Hepatocyte (in vitro differentiated cells): Measurements from ENCODE around the gene TTC28. TPM values are rescaled to one million over a fixed set of nuclear protein-coding genes. Genes with fewer than 3 reads are reported as not detected.

Experiments used
- DNase-seq: peaks from one replicate; pipeline ENCODE4 v3.0.0-alpha.2; 2016; ENCODE audit warnings: low spot score
- H2AFZ ChIP-seq: fragments of 200-600 bp; sonication (generic); 2 replicates; pipeline ENCODE4 v1.6.0; 2016; ENCODE audit warnings: antibody characterized with exemption, mild to moderate bottlenecking
- H3K27ac ChIP-seq: fragments of 200-600 bp; sonication (generic); 2 replicates; pipeline ENCODE4 v1.5.1; 2016; ENCODE audit warnings: mild to moderate bottlenecking
- H3K27me3 ChIP-seq: fragments of 200-600 bp; sonication (generic); 2 replicates; pipeline ENCODE4 v1.6.1; 2016
- H3K36me3 ChIP-seq: fragments of 200-600 bp; sonication (generic); replicated peaks from 2 replicates; pipeline ENCODE4 v1.5.1; 2016; ENCODE audit warnings: low read depth; ENCODE audit not compliant: insufficient read depth
- H3K4me1 ChIP-seq: fragments of 200-600 bp; sonication (generic); 2 replicates; pipeline ENCODE4 v1.5.1; 2016; ENCODE audit warnings: mild to moderate bottlenecking, moderate library complexity; ENCODE audit not compliant: insufficient read depth
- H3K4me2 ChIP-seq: fragments of 200-600 bp; sonication (generic); 2 replicates; pipeline ENCODE4 v1.6.0; 2016
- H3K4me3 ChIP-seq: fragments of 200-600 bp; sonication (generic); 2 replicates; pipeline ENCODE4 v1.5.1; 2016; ENCODE audit warnings: mild to moderate bottlenecking
- H3K79me2 ChIP-seq: fragments of 200-600 bp; sonication (generic); 2 replicates; pipeline ENCODE4 v1.6.0; 2017; ENCODE audit warnings: mild to moderate bottlenecking
- H3K9me2 ChIP-seq: fragments of 200-600 bp; sonication (generic); replicated peaks from 2 replicates; pipeline ENCODE4 v1.6.0; 2017; ENCODE audit warnings: mild to moderate bottlenecking; ENCODE audit not compliant: insufficient read depth
- H3K9me3 ChIP-seq: fragments of 200-600 bp; sonication (generic); 2 replicates; pipeline ENCODE4 v1.5.1; 2016; ENCODE audit warnings: low read depth, mild to moderate bottlenecking
- H4K20me1 ChIP-seq: fragments of 200-600 bp; sonication (generic); 2 replicates; pipeline ENCODE4 v1.6.0; 2016; ENCODE audit warnings: mild to moderate bottlenecking; ENCODE audit not compliant: insufficient read depth, poor library complexity, severe bottlenecking
- CTCF ChIP-seq: fragments of 200-600 bp; sonication (generic); IDR thresholded peaks from 2 replicates; pipeline ENCODE4 v1.5.1; 2016; ENCODE audit warnings: antibody characterized with exemption, mild to moderate bottlenecking; ENCODE audit not compliant: poor library complexity
- EZH2 ChIP-seq: fragments of 200-600 bp; sonication (generic); IDR thresholded peaks from 2 replicates; pipeline ENCODE4 v1.6.1; 2016; ENCODE audit warnings: antibody characterized with exemption, mild to moderate bottlenecking, borderline replicate concordance
- EZH2phosphoT487 ChIP-seq: fragments of 200-600 bp; sonication (generic); IDR thresholded peaks from one replicate; pipeline ENCODE4 v1.6.1; 2018; ENCODE audit warnings: antibody characterized with exemption, mild to moderate bottlenecking, low read depth, moderate library complexity; ENCODE audit not compliant: unreplicated experiment, severe bottlenecking
- WGBS: methylation state at CpG from one replicate; pipeline ENCODE4 v1.1.6; 2016; ENCODE audit warnings: low lambda C conversion rate; ENCODE audit errors: missing lambda C conversion rate; 5-methylcytosine and 5-hydroxymethylcytosine counted together
- polyA plus RNA-seq: library from polyadenylated mRNA; unstranded; fragments of >200 nt; fragmentation: Nextera tagmentation; extraction: Ambion mirVana; gene quantifications from 2 replicates; pipeline ENCODE4 v1.2.1, GENCODE V29; 2016
- total RNA-seq: library from RNA; depleted of rRNA; stranded (reverse); fragments of >200 nt; gene quantifications from 2 replicates; pipeline ENCODE4 v1.2.3, GENCODE V29; 2014

Gene TTC28
- total and polyA plus RNA-seq, 2 experiments from 2014 or later, result 14.7 to 30.4 TPM

GRCh38 chr22:28154861-28155260 lies 524.8 kb downstream of the TTC28 start:
- H3K36me3 ChIP-seq, result no peaks in the 10 kb centered on the region
- WGBS, result 81% methylated on average over 2 of the region's 2 CpGs

GRCh38 chr22:28151151-28151816 lies 528.4 kb downstream of the TTC28 start:
- no peak overlapping the region for H2AFZ ChIP-seq
- H3K9me2 ChIP-seq, result no peaks in the 10 kb centered on the region
- peaks cover 3% of the 10 kb centered on the region for H3K4me1 ChIP-seq
- H3K9me3 ChIP-seq, result no peaks in the 10 kb centered on the region
- TF ChIP-seq EZH2phosphoT487 (no peak), CTCF (no peak), EZH2 (no peak)
- DNase-seq, result peak; percentile 30
- H3K27me3 ChIP-seq, result no peaks in the 10 kb centered on the region
- H3K79me2 ChIP-seq, result no peaks in the 10 kb centered on the region
- no peaks in the 10 kb centered on the region for H3K36me3 ChIP-seq
- H3K4me2 ChIP-seq, result no peak overlapping the region
- 59% methylated on average over 4 of the region's 4 CpGs for WGBS
- no peaks in the 10 kb centered on the region for H4K20me1 ChIP-seq
- H3K27ac ChIP-seq, result no peak overlapping the region
- no peak overlapping the region for H3K4me3 ChIP-seq

More at GRCh38 chr22:28154861-28155260, 524.8 kb downstream of the TTC28 start:
- Histone ChIP-seq H2AFZ (no peak overlapping the region), H3K9me3 (no peaks in the 10 kb centered on the region), H3K27ac (no peak overlapping the region), H3K4me1 (no peaks in the 10 kb centered on the region), H3K9me2 (no peaks in the 10 kb centered on the region), H3K4me3 (no peak overlapping the region), H3K4me2 (no peak overlapping the region), H4K20me1 (no peaks in the 10 kb centered on the region), H3K79me2 (no peaks in the 10 kb centered on the region), H3K27me3 (no peaks in the 10 kb centered on the region)
- no peak for DNase-seq
- TF ChIP-seq EZH2phosphoT487, result no peak
- no peak for TF ChIP-seq CTCF
- no peak for TF ChIP-seq EZH2

- WGBS, result 88% methylated on average over 6 of the region's 6 CpGs
- H2AFZ ChIP-seq, result no peak overlapping the region
Observed at GRCh38 chr22:28148816-28149465, 530.7 kb downstream of the TTC28 start.

More at GRCh38 chr22:28148816-28149465, 530.7 kb downstream of the TTC28 start:
- TF ChIP-seq EZH2phosphoT487 (no peak), CTCF (no peak), EZH2 (no peak)
- no peaks in the 10 kb centered on the region for H4K20me1 ChIP-seq
- no peak for DNase-seq
- no peak overlapping the region for H3K27ac ChIP-seq
- H3K36me3 ChIP-seq, result no peaks in the 10 kb centered on the region
- H3K9me2 ChIP-seq, result no peaks in the 10 kb centered on the region
- H3K4me2 ChIP-seq, result no peak overlapping the region
- no peaks in the 10 kb centered on the region for H3K27me3 ChIP-seq
- H3K9me3 ChIP-seq, result no peaks in the 10 kb centered on the region
- H3K79me2 ChIP-seq, result no peaks in the 10 kb centered on the region
- peaks cover 9% of the 10 kb centered on the region for H3K4me1 ChIP-seq
- no peak overlapping the region for H3K4me3 ChIP-seq
